ENCODE data around the gene NKX1-1.

GRCh38 chr4:1449475-1449832, 43.2 kb upstream of the NKX1-1 start:
- TF ChIP-seq CTCF (IDR thresholded peaks at IDR 0.05; ENCODE audit: low read depth, low read length) (no peak), EZH2phosphoT487 (IDR thresholded peaks at IDR 0.05; ENCODE audit: low read depth) (no peak)
